Small intestine (tissue), 7 donors: ENCODE results near the gene GAPVD1. TPM values are rescaled to one million over a fixed set of nuclear protein-coding genes. Genes with fewer than 3 reads are reported as not detected.
"Not testable (repeated sequence)": the region's sequence is repeated elsewhere in the genome, so short reads cannot be mapped to it uniquely, and the experiment has no call there.

Experiments
- DNase-seq, 2 donors: peaks; one replicate each; pipeline versions ENCODE4 v3.0.0 to v3.0.0-alpha.2; 2013
- FAIRE-seq: peaks from 2 replicates; lab custom pipeline; 2012; peaks lifted over from hg19 to GRCh38; lab: Jason Lieb, UNC
- H3K27ac ChIP-seq, 3 donors: one replicate each; pipeline ENCODE4 v1.5.1; 2013; ENCODE audit warnings: low read length in 2 of 3, mild to moderate bottlenecking in 2 of 3, control low read depth in 1 of 3, inconsistent platforms in 1 of 3, low read depth in 1 of 3, moderate library complexity in 1 of 3
- H3K27me3 ChIP-seq, 3 donors: one replicate each; pipeline ENCODE4 v1.6.1; 2013; ENCODE audit warnings: low read length in 3 of 3, inconsistent platforms in 1 of 3; ENCODE audit not compliant: control insufficient read depth in 3 of 3, insufficient read depth in 3 of 3
- H3K36me3 ChIP-seq, 3 donors: one replicate each; pipeline ENCODE4 v1.6.1; 2013; ENCODE audit warnings: low read length in 3 of 3, inconsistent platforms in 1 of 3, low read depth in 1 of 3, mild to moderate bottlenecking in 1 of 3, moderate library complexity in 1 of 3; ENCODE audit not compliant: control insufficient read depth in 3 of 3, insufficient read depth in 2 of 3
- H3K4me1 ChIP-seq, 3 donors: one replicate each; pipeline ENCODE4 v1.6.1; 2013; ENCODE audit warnings: low read length in 2 of 3, inconsistent platforms in 1 of 3, low read depth in 1 of 3, mild to moderate bottlenecking in 1 of 3, moderate library complexity in 1 of 3; ENCODE audit not compliant: control insufficient read depth in 3 of 3, insufficient read depth in 2 of 3
- H3K4me3 ChIP-seq, 3 donors: one replicate each; pipeline ENCODE4 v1.5.1; 2013; ENCODE audit warnings: low read length in 3 of 3, control low read depth in 1 of 3, inconsistent platforms in 1 of 3, low read depth in 1 of 3, mild to moderate bottlenecking in 1 of 3, moderate library complexity in 1 of 3
- H3K9me3 ChIP-seq, 2 donors: one replicate each; pipeline ENCODE4 v1.6.1; 2013; ENCODE audit warnings: low read depth in 1 of 2, low read length in 1 of 2; ENCODE audit not compliant: control insufficient read depth in 2 of 2, insufficient read depth in 1 of 2
- WGBS, 3 donors: extraction: QIAGEN DNeasy Blood & Tissue Kit; methylation state at CpG; one replicate each; pipeline ENCODE4 v1.1.7; 2013; 5-methylcytosine and 5-hydroxymethylcytosine counted together
- polyA plus RNA-seq, 4 donors: library from polyadenylated mRNA; stranded (reverse) in 3 of 4; unstranded in 1 of 4; fragments of 200-250 nt in 3 of 4; fragments of 120-200 nt in 1 of 4; gene quantifications; one replicate each; pipeline versions ENCODE4 v1.2.1 to v1.2.3, GENCODE V29; 2013
- donor health status: healthy with polysubstance abuse.
- donor health status: control.
- donor health status: control.
- donor health status: Bipolar disorder and iron deficiency.
- donor health status: healthy.

Gene GAPVD1
- polyA plus RNA-seq, 4 donors, result 4.6 to 25.2 (median 7.1) TPM

DNA sequence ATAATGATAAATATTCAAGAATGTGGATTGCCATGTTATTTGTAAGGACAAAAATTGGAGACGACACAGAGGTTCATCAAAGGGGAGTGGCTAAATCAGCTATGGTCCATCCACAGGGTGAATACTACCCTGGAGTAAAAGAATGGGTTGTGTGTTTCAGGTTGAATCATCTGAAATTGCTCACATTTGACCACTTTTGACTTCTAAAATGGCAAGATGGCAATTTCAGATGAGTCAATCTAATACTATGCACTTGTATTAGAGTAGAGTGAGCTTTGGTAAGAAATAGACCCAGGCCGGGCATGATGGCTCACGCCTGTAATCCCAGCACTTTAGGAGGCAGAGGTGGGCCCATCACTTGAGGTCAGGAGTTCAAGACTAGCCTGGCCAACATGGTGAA lies 131.8 kb downstream of the GAPVD1 start:
- DNase-seq (no peak), FAIRE-seq (no peak)
- Histone ChIP-seq H3K9me3 (peaks cover 0 to 2% of the 10 kb centered on the region in 2 donors), H3K27ac (no peak overlapping the region), H3K36me3 (no peaks in the 10 kb centered on the region), H3K4me1 (no peaks in the 10 kb centered on the region), H3K4me3 (no peak overlapping the region), H3K27me3 (no peaks in the 10 kb centered on the region)
- WGBS, 3 donors, result 76 to 92% (median 80%) methylated on average over 3 of the region's 3 CpGs

DNA sequence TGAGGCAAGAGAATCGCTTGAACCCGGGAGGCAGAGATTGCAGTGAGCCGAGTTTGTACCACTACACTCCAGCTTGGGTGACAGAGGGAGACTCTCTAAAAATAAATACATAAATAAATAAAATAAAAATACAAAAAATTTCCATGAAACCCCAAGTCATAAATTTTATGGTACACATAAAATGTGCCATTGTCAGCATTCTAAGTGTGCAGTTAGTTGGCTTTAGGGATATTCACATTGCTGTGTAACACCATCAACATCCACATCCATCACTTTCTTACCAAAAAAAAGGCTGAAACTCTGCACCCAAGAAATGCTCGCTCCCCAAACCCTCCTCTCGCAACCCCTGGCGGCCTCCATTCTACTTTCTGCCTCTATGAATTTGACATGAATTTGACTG lies 135.2 kb downstream of the GAPVD1 start:
- H3K4me3 ChIP-seq, result no peak overlapping the region
- H3K36me3 ChIP-seq, result no peaks in the 10 kb centered on the region
- FAIRE-seq (no peak), DNase-seq (no peak)
- no peaks in the 10 kb centered on the region for H3K9me3 ChIP-seq
- 95 to 98% (median 95%) methylated on average over 6 of the region's 6 CpGs for WGBS, 3 donors
- no peaks in the 10 kb centered on the region for H3K4me1 ChIP-seq
- H3K27me3 ChIP-seq, result no peaks in the 10 kb centered on the region
- H3K27ac ChIP-seq, result no peak overlapping the region

- no peak overlapping the region for H3K4me3 ChIP-seq
- no peaks in the 10 kb centered on the region for H3K36me3 ChIP-seq
- FAIRE-seq (no peak), DNase-seq (no peak)
- H3K4me1 ChIP-seq, result no peaks in the 10 kb centered on the region
- WGBS, 3 donors, result 68 to 76% (median 72%) methylated on average over 11 of the region's 11 CpGs
- no peaks in the 10 kb centered on the region for H3K9me3 ChIP-seq
- H3K27me3 ChIP-seq, result no peaks in the 10 kb centered on the region
- H3K27ac ChIP-seq, result no peak overlapping the region
Measured at GRCh38 chr9:125397736-125398135, 136.1 kb downstream of the GAPVD1 start.

DNA sequence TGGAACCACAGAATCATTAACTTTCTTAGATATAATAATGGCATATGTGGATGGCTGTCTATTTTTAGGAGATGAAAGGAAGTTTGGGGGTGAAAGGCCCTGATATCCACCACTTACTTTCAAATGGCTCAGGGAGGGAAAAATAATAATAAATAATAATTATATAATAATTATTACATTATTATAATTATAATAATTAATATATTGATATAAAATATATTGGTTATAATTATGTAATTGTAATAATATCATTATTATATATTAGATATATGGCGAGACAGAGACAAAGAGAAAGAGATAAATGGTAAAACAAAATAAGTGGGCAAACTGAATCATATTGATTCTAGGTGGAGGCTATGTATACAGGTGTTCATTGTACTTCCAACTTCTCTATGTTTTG lies 136.6 kb downstream of the GAPVD1 start:
- Histone ChIP-seq H3K36me3 (no peaks in the 10 kb centered on the region), H3K4me1 (no peaks in the 10 kb centered on the region), H3K4me3 (no peak overlapping the region), H3K27ac (no peak overlapping the region), H3K9me3 (no peaks in the 10 kb centered on the region), H3K27me3 (no peaks in the 10 kb centered on the region)
- WGBS, 3 donors, result 89 to 95% (median 94%) methylated on average over 1 of the region's 1 CpG
- FAIRE-seq (no peak), DNase-seq (no peak)

DNA sequence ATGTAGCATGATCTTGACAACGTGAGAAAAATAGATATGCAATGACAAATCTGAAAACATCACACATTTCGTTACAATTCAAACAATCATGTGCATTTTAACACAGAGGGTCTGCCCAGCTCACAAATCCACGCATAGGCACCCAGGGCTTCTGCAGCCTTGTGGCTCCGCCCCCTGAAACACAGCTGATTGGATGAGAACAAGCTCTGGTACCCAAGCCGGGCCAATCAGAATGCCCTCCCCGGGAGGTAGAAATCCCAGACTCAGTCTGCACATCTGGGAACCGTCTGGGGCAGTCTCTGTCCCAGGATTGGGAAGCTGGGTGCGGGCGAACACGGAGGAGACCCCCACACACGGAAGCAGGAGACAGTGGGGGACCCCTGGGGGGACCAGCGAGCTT lies 137.5 kb downstream of the GAPVD1 start:
- Histone ChIP-seq H3K4me3 (no peak overlapping the region), H3K4me1 (no peaks in the 10 kb centered on the region), H3K27me3 (no peaks in the 10 kb centered on the region), H3K27ac (no peak overlapping the region), H3K9me3 (no peaks in the 10 kb centered on the region), H3K36me3 (no peaks in the 10 kb centered on the region)
- DNase-seq, result no peak
- FAIRE-seq, result no peak
- 89 to 93% (median 91%) methylated on average over 12 of the region's 12 CpGs for WGBS, 3 donors

DNA sequence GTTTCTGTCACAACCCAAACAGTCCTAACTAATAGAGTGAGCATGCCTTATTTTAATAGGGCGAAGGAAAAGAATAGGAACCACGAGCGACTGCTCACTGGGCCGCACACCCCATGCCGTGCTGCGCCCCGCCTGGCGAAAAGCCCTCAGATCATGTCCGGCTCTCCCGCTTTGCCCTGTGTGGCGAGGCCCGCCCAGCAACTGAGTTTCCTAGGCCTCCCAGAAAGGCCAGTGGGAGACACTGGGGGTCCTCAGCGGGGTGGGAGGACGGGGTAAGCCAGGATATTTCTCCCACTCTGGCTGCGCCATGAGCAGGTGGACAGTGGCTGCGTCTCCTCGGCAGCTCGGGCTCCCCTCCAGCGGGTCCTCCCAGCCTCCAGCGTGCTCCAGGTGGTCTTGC lies 138.0 kb downstream of the GAPVD1 start:
- DNase-seq (no peak), FAIRE-seq (no peak)
- H3K4me3 ChIP-seq, result no peak overlapping the region
- H3K36me3 ChIP-seq, result no peaks in the 10 kb centered on the region
- H3K4me1 ChIP-seq, result no peaks in the 10 kb centered on the region
- 90 to 92% (median 91%) methylated on average over 20 of the region's 20 CpGs for WGBS, 3 donors
- no peaks in the 10 kb centered on the region for H3K9me3 ChIP-seq
- no peaks in the 10 kb centered on the region for H3K27me3 ChIP-seq
- no peak overlapping the region for H3K27ac ChIP-seq

DNA sequence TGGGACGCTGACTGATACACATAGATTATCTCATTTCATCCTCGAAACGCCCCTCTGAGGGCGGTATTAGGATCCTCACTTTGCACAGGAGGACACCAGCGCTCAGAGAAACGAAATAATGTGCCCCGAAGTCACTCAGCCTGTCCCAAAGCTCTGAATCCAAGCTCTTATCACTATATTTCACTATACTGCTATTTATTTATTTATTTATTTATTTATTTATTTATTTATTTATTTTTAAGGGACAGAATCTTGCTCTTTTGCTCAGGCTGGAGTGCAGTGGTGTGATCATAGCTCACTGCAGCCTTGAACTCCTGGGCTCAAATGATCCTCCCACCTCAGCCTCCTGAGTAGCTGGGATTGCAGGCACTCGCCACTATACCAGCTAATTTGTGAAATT lies 138.6 kb downstream of the GAPVD1 start:
- not testable (repeated sequence) for H3K27me3 ChIP-seq, FAIRE-seq, DNase-seq, H3K27ac ChIP-seq, H3K4me1 ChIP-seq, H3K36me3 ChIP-seq, H3K4me3 ChIP-seq, H3K9me3 ChIP-seq
- WGBS, 3 donors, result 89 to 90% (median 89%) methylated on average over 8 of the region's 8 CpGs

GRCh38 chr9:125400725-125401716 lies 139.4 kb downstream of the GAPVD1 start:
- Histone ChIP-seq H3K27me3 (no peaks in the 10 kb centered on the region), H3K36me3 (no peaks in the 10 kb centered on the region), H3K9me3 (no peaks in the 10 kb centered on the region), H3K4me3 (no peak overlapping the region), H3K27ac (no peak overlapping the region), H3K4me1 (no peaks in the 10 kb centered on the region)
- no peak for FAIRE-seq
- DNase-seq, result no peak
- WGBS, 3 donors, result 77 to 78% (median 78%) methylated on average over 11 to 12 of the region's 12 CpGs
